Natural killer cell (primary cell): ENCODE results near the gene BSDC1. TPM values are rescaled to one million over a fixed set of nuclear protein-coding genes. Genes with fewer than 3 reads are reported as not detected.
"Not testable (repeated sequence)": the region's sequence is repeated elsewhere in the genome, so short reads cannot be mapped to it uniquely, and the experiment has no call there.

Source experiments
- ATAC-seq, 3 donors: fragments of 150-1000 bp in 2 of 3; fragments of 200-7000 bp in 1 of 3; cut with Tn5 transposase; 1 replicate in 1 of 3; 2 replicates in 2 of 3; pipeline ENCODE4 v1.10.0; 2021; ENCODE audit warnings: mild to moderate bottlenecking in 2 of 3, moderate library complexity in 2 of 3
- DNase-seq, 2 donors: peaks; one replicate each; pipeline versions ENCODE4 v3.0.0 to v3.0.0-alpha.2; 2013 to 2021; ENCODE audit warnings: mixed read lengths in 1 of 2
- H3K27ac ChIP-seq: one replicate; pipeline ENCODE4 v1.5.1; 2013; ENCODE audit warnings: mild to moderate bottlenecking, low read length
- H3K27me3 ChIP-seq: one replicate; pipeline ENCODE4 v1.6.1; 2013; ENCODE audit warnings: low read length; ENCODE audit not compliant: control insufficient read depth, insufficient read depth
- H3K36me3 ChIP-seq: one replicate; pipeline ENCODE4 v1.6.1; 2013; ENCODE audit warnings: low read length; ENCODE audit not compliant: control insufficient read depth, insufficient read depth
- H3K4me1 ChIP-seq: one replicate; pipeline ENCODE4 v1.6.1; 2013; ENCODE audit warnings: low read length; ENCODE audit not compliant: control insufficient read depth, insufficient read depth
- H3K4me3 ChIP-seq: one replicate; pipeline ENCODE4 v1.5.1; 2013; ENCODE audit warnings: low read length
- H3K9me3 ChIP-seq: one replicate; pipeline ENCODE4 v1.6.1; 2013; ENCODE audit warnings: low read length; ENCODE audit not compliant: control insufficient read depth, insufficient read depth
- H3K27ac Mint-ChIP-seq, 2 donors: one replicate each; pipeline ENCODE4 v1.8.0; 2022; ENCODE audit warnings: mild to moderate bottlenecking in 2 of 2, mixed read lengths in 2 of 2, moderate library complexity in 1 of 2
- H3K27me3 Mint-ChIP-seq, 2 donors: one replicate each; pipeline ENCODE4 v1.8.0; 2022; ENCODE audit warnings: low read depth in 2 of 2, mixed read lengths in 2 of 2
- H3K36me3 Mint-ChIP-seq: one replicate; pipeline ENCODE4 v1.8.0; 2022; ENCODE audit warnings: mixed read lengths
- H3K4me1 Mint-ChIP-seq, 2 donors: one replicate each; pipeline ENCODE4 v1.8.0; 2022; ENCODE audit warnings: mixed read lengths in 2 of 2
- H3K4me3 Mint-ChIP-seq: one replicate; pipeline ENCODE4 v1.8.0; 2022; ENCODE audit warnings: mild to moderate bottlenecking, moderate library complexity, mixed read lengths
- H3K9me3 Mint-ChIP-seq, 2 donors: one replicate each; pipeline ENCODE4 v1.8.0; 2022; ENCODE audit warnings: mixed read lengths in 2 of 2
- CTCF ChIP-seq: fragments of 200-600 bp; IDR thresholded peaks from one replicate; pipeline ENCODE4 v1.8.0; 2022; ENCODE audit warnings: antibody characterized with exemption
- WGBS: methylation state at CpG from one replicate; pipeline ENCODE4 v1.1.7; 2013; ENCODE audit warnings: missing lambda C conversion rate; ENCODE audit not compliant: insufficient coverage; 5-methylcytosine and 5-hydroxymethylcytosine counted together
- intact Hi-C: fragments of 100-400 bp; cut with micrococcal nuclease; formaldehyde crosslinking; loops from one replicate; pipeline ENCODE4 v1.14.2; 2022
- total RNA-seq, 4 donors: library from RNA; stranded (reverse); fragments of 120-200 nt in 1 of 4; gene quantifications; one replicate each; pipeline versions ENCODE4 v1.2.3 to v1.2.4, GENCODE V29; 2013 to 2022

Gene BSDC1
- total RNA-seq, 3 donors from 2014 or later (not counting 1 experiment from before 2014, with no cell fraction given) = 150 to 203 (median 174) TPM

GRCh38 chr1:32356478-32356877 is 37.8 kb downstream of the BSDC1 start:
- H3K27me3 ChIP-seq = no peaks in the 10 kb centered on the region
- no peak overlapping the region for H3K27ac Mint-ChIP-seq
- H3K27ac ChIP-seq = no peak overlapping the region
- peaks cover 24% of the 10 kb centered on the region for H3K4me1 ChIP-seq
- DNase-seq (no peak), ATAC-seq (no peak)
- H3K27me3 Mint-ChIP-seq = peaks cover 5 to 6% of the 10 kb centered on the region in 2 donors
- H3K9me3 ChIP-seq = no peaks in the 10 kb centered on the region
- no peaks in the 10 kb centered on the region for H3K36me3 Mint-ChIP-seq
- 96% methylated on average over 1 of the region's 1 CpG for WGBS
- H3K4me3 ChIP-seq = no peak overlapping the region
- H3K4me1 Mint-ChIP-seq = peaks cover 30 to 42% of the 10 kb centered on the region in 2 donors
- H3K36me3 ChIP-seq = no peaks in the 10 kb centered on the region
- H3K9me3 Mint-ChIP-seq = no peaks in the 10 kb centered on the region
- no peak overlapping the region for H3K4me3 Mint-ChIP-seq
- TF ChIP-seq CTCF = no peak
- intact Hi-C loops = no loop called here

GRCh38 chr1:32355778-32356177 is 38.5 kb downstream of the BSDC1 start:
- H3K36me3 ChIP-seq, H3K4me3 ChIP-seq, H3K36me3 Mint-ChIP-seq, H3K27me3 Mint-ChIP-seq, H3K27ac ChIP-seq, ATAC-seq, DNase-seq, H3K4me3 Mint-ChIP-seq, H3K27me3 ChIP-seq, H3K27ac Mint-ChIP-seq, intact Hi-C loops, H3K9me3 Mint-ChIP-seq, H3K9me3 ChIP-seq: not testable (repeated sequence)
- 93% methylated on average over 6 of the region's 6 CpGs for WGBS
- H3K4me1 ChIP-seq = peaks cover 28% of the 10 kb centered on the region
- H3K4me1 Mint-ChIP-seq = peaks cover 30 to 41% of the 10 kb centered on the region in 2 donors

- ATAC-seq = no peak
- Mint-ChIP-seq H3K36me3 (no peaks in the 10 kb centered on the region), H3K4me1 (peaks cover 26 to 37% of the 10 kb centered on the region in 2 donors), H3K9me3 (no peaks in the 10 kb centered on the region), H3K4me3 (peak overlapping the region; percentile 62), H3K27ac (peak overlapping the region in 1 of 2 donors; percentile 72), H3K27me3 (no peaks in the 10 kb centered on the region)
- no peak for TF ChIP-seq CTCF
- Histone ChIP-seq H3K27me3 (no peaks in the 10 kb centered on the region), H3K4me1 (peaks cover 28% of the 10 kb centered on the region), H3K4me3 (no peak overlapping the region), H3K9me3 (no peaks in the 10 kb centered on the region), H3K27ac (no peak overlapping the region), H3K36me3 (no peaks in the 10 kb centered on the region)
- intact Hi-C loops = loop anchor here (5.0 kb wide), 1 partner anchor 38 kb away; the partner anchor contains the start of gene BSDC1
- WGBS = 64% methylated on average over 2 of the region's 2 CpGs
- no peak for DNase-seq
Measured at GRCh38 chr1:32353886-32354570, 40.2 kb downstream of the BSDC1 start.

- H3K9me3 Mint-ChIP-seq = no peaks in the 10 kb centered on the region
- H3K27me3 ChIP-seq = no peaks in the 10 kb centered on the region
- no peak overlapping the region for H3K4me3 ChIP-seq
- H3K27ac Mint-ChIP-seq = peak overlapping the region; percentile 34 to 72
- DNase-seq = no peak
- peaks cover 28 to 43% of the 10 kb centered on the region in 2 donors for H3K4me1 Mint-ChIP-seq
- peaks cover 34% of the 10 kb centered on the region for H3K4me1 ChIP-seq
- intact Hi-C loops = loop anchor here (5.0 kb wide), 1 partner anchor 39 kb away; the partner anchor contains the start of gene BSDC1
- H3K27ac ChIP-seq = no peak overlapping the region
- H3K36me3 Mint-ChIP-seq = no peaks in the 10 kb centered on the region
- no peak for ATAC-seq
- 71% methylated on average over 2 of the region's 2 CpGs for WGBS
- no peaks in the 10 kb centered on the region for H3K9me3 ChIP-seq
- no peak for TF ChIP-seq CTCF
- no peaks in the 10 kb centered on the region for H3K36me3 ChIP-seq
- H3K4me3 Mint-ChIP-seq = peak overlapping the region; percentile 62
- H3K27me3 Mint-ChIP-seq = no peaks in the 10 kb centered on the region
Measured at GRCh38 chr1:32353431-32353830, 40.8 kb downstream of the BSDC1 start.
